Measurements from ENCODE around the gene SRF.

DNA sequence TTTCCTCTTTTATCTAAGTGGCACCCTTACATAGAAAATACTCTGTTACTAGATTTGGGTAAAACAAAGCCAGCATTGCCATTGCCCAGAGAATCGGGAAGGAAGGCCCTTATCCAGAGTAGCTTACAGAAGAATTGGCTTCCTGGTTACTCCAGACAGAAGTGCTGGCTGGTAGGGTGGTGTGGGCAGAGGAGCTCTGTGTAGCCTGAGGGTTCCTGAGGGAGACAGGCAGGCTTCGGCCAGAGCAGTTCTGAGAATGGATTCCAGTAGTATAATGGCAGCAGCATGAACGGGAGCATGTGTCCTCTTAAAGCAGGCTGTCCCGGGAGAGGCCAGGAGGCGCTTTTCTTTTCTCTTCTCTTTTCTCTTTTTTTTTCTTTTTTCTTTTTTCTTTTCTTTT lies 22.9 kb downstream of the SRF start:
- no peak for TF ChIP-seq POLR2A (IDR thresholded peaks at IDR 0.05)
- no peak for TF ChIP-seq POLR2AphosphoS5 (IDR thresholded peaks at IDR 0.05)
- TF ChIP-seq, protein P1, sequence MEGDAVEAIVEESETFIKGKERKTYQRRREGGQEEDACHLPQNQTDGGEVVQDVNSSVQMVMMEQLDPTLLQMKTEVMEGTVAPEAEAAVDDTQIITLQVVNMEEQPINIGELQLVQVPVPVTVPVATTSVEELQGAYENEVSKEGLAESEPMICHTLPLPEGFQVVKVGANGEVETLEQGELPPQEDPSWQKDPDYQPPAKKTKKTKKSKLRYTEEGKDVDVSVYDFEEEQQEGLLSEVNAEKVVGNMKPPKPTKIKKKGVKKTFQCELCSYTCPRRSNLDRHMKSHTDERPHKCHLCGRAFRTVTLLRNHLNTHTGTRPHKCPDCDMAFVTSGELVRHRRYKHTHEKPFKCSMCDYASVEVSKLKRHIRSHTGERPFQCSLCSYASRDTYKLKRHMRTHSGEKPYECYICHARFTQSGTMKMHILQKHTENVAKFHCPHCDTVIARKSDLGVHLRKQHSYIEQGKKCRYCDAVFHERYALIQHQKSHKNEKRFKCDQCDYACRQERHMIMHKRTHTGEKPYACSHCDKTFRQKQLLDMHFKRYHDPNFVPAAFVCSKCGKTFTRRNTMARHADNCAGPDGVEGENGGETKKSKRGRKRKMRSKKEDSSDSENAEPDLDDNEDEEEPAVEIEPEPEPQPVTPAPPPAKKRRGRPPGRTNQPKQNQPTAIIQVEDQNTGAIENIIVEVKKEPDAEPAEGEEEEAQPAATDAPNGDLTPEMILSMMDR (IDR thresholded peaks at IDR 0.05): no peak
